AG09309 (cell line): ENCODE data around the gene CLEC9A.
"Not testable (repeated sequence)": the region's sequence is repeated elsewhere in the genome, so short reads cannot be mapped to it uniquely, and the experiment has no call there.

Experiments
- DNase-seq: peaks from one replicate; pipeline ENCODE4 v3.0.0-alpha.2; 2010; ENCODE audit warnings: low read depth
- H3K4me3 ChIP-seq: 2 replicates; pipeline ENCODE4 v1.5.1; 2011; ENCODE audit warnings: mild to moderate bottlenecking, low read depth, low read length, moderate library complexity; ENCODE audit not compliant: control insufficient read depth
- CTCF ChIP-seq: IDR thresholded peaks from 2 replicates; pipeline ENCODE4 v1.5.1; 2011; ENCODE audit warnings: mild to moderate bottlenecking, low read depth, low read length, inconsistent platforms; ENCODE audit not compliant: insufficient read depth, control insufficient read depth; ENCODE audit errors: missing control alignments

CLEC9A gene

GRCh38 chr12:10015450-10015849 is 15.0 kb upstream of the CLEC9A start:
- no peak for TF ChIP-seq CTCF

DNA sequence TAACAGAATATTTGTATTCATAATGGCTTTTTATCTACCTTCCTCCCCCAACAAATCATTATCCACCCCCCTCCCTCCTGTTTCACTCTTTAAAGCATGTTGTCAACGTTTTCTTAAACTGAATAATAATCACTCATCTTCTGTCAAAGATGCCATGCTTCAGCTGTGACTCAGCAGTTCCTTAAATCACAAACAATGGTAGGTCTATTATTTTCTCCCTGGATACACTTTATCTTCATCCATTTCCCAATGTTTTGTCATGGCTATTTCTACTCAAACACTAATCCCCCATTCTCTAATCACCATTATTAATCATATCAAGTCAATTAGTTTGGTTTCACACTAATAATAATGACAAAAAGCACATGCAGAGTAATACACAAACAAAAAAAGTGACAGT is 13.6 kb upstream of the CLEC9A start:
- DNase-seq = no peak
- no peak for TF ChIP-seq CTCF
- H3K4me3 ChIP-seq = no peak overlapping the region

More at GRCh38 chr12:10015450-10015849, 15.0 kb upstream of the CLEC9A start:
- DNase-seq = no peak
- no peak overlapping the region for H3K4me3 ChIP-seq

DNA sequence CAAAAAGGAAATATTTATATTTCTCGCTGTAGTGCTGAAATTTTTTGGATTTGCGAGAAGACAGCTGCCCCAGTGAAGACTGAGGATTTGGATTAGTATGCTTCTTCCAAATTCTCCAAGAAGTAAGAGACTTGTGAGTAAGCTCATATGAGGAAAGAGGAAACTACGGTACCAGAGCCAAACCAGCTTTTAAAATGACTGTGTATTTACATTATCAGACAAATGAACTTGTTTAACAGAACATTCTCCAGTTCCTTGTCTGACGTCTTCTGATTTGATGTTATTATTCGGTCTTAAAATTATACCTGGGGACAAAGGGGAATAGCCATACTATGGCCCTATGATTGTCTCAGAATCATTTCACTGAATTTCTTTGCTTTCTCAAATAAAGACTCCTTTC is 12.1 kb upstream of the CLEC9A start:
- no peak overlapping the region for H3K4me3 ChIP-seq
- no peak for DNase-seq
- no peak for TF ChIP-seq CTCF

- H3K4me3 ChIP-seq = no peak overlapping the region
- DNase-seq = no peak
- TF ChIP-seq CTCF = no peak
Observed at GRCh38 chr12:10021342-10021741, 9.1 kb upstream of the CLEC9A start.

- TF ChIP-seq CTCF = no peak
- DNase-seq = no peak
- no peak overlapping the region for H3K4me3 ChIP-seq
Observed at GRCh38 chr12:10025236-10025635, 5.2 kb upstream of the CLEC9A start.

DNA sequence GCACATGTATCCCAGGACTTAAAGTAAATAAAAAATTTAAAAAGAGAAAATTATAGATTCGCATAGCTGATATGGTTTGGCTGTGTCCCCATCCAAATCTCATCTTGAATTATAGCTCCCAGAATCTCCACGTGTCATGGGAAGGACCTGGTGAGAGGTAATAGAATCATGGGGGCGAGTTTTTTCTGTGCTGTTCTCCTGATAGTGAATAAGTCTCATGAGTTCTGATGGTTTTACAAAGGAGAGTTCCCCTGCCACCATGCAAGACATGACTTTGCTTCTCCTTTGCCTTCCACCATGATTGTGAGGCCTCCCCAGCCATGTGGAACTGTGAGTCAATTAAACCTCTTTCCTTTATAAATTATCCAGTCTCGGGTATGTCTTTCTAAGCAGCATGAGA is 3.8 kb upstream of the CLEC9A start:
- not testable (repeated sequence) for DNase-seq

DNA sequence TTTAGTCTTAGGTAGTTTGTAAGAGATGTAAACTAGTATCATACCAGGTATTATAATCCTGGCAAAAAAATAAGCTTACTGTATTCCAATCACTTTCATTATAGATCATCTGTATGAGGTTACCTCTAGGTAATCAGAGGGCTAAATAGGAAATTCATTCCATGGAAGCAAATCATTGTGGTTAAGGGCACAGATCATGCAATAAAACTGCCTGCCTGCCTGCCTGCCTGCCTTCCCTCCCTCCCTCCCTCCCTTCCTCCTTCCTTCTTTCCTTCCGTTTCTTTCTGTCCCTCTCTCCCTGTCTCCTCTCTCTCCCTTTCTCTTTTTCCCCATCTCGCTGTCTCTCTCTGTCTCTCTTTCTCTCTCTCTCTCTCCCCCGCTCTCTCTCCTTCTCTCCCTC is 3.2 kb upstream of the CLEC9A start:
- DNase-seq = no peak

More for the DNA sequence above, 3.8 kb upstream of the CLEC9A start:
- H3K4me3 ChIP-seq = not testable (repeated sequence)

More for the DNA sequence above, 3.2 kb upstream of the CLEC9A start:
- no peak for TF ChIP-seq CTCF
- H3K4me3 ChIP-seq = no peak overlapping the region
